Skin epidermis (tissue), 12 donors: ENCODE measurements around the gene SOX13.
A peak's percentile ranks its signal among the peaks of the same experiment; 100 is the strongest.
"Not testable (repeated sequence)": the region's sequence is repeated elsewhere in the genome, so short reads cannot be mapped to it uniquely, and the experiment has no call there.

Experiments used
- H3K27ac ChIP-seq, 21 experiments: fragments of 200-600 bp; sonication (generic) in 11 of 21; one replicate each; pipeline ENCODE4 v1.5.0; 2020; ENCODE audit warnings: mild to moderate bottlenecking in 3 of 21, inconsistent platforms in 2 of 21, moderate library complexity in 2 of 21
- H3K4me3 ChIP-seq, 7 experiments: fragments of 200-600 bp; sonication (generic) in 2 of 7; one replicate each; pipeline ENCODE4 v1.5.0; 2020; ENCODE audit warnings: inconsistent platforms in 2 of 7, mild to moderate bottlenecking in 2 of 7, moderate library complexity in 1 of 7

SOX13 gene

GRCh38 chr1:204081791-204082513, 9.0 kb downstream of the SOX13 start:
- no peak overlapping the region for H3K4me3 ChIP-seq
- H3K27ac ChIP-seq: peak overlapping the region in 8 of 21 experiments; percentile 29 to 77 (median 58)

DNA sequence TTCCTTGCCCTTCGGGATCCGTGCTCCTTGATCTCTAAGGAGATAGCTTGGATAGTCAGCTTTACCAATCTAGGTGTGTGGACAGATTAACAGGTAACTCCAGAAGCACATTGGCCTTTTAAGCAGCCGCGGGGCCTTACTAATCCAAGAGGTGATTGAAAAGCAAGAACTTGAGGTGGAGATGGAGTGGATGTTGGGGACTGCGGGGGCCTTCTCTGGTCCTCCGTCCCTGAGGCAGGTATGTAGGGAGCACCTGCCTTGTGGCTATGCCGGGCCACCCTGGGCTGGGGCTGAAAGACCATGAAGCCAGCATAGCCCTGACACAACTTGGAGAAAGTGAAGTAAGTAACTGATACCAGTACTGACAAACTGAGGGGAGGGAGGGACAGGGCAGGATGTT, 10.6 kb downstream of the SOX13 start:
- Histone ChIP-seq H3K27ac (peak overlapping the region in 10 of 21 experiments; percentile 11 to 82 (median 38)), H3K4me3 (no peak overlapping the region)

GRCh38 chr1:204084247-204084772, 11.4 kb downstream of the SOX13 start:
- peak overlapping the region in 11 of 21 experiments; percentile 19 to 82 (median 60) for H3K27ac ChIP-seq
- no peak overlapping the region for H3K4me3 ChIP-seq

- peak overlapping the region in 3 of 21 experiments; percentile 42 to 76 (median 45) for H3K27ac ChIP-seq
- no peak overlapping the region for H3K4me3 ChIP-seq
Measured at GRCh38 chr1:204085876-204086275, 13.0 kb downstream of the SOX13 start.

DNA sequence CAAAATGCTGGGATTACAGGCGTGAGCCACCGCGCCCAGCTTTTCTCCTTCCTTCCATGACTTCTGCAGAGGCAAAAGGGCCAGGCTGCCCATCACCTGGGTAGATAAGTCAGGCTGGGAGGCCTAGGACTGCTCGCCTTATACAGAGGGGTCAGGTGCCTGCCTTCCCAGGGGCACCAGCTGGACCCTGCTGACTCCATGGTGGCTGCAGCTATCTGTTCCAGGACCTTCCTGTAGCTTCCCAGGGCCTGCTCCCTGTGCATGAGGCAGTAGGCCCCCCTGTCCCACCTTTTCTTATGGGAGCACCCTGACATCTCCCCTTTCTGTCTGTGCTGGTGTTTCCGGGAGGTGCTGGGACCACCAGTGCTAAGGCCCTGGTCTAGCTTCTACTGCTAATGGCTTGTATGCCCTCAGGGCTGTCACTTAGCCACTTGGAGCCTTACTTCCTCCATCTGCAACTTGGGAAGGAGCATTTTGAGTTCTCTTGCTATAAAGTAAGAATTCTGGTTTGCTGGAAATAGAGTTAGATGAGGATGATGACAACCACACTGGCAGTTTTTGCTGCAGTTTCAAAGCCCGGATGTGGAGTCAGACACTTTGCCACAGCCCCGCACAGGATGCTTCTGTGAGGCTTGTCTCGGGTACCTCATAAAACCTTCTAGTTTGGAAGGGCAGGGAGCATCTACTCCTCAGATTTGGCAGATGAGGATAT, 14.4 kb downstream of the SOX13 start:
- Histone ChIP-seq H3K4me3 (no peak overlapping the region), H3K27ac (peak overlapping the region in 14 of 21 experiments; percentile 3 to 87 (median 65))

GRCh38 chr1:204087893-204088528, 15.1 kb downstream of the SOX13 start:
- peak overlapping the region in 14 of 21 experiments; percentile 25 to 87 (median 68) for H3K27ac ChIP-seq
- H3K4me3 ChIP-seq: no peak overlapping the region

GRCh38 chr1:204088596-204088995, 15.7 kb downstream of the SOX13 start:
- Histone ChIP-seq H3K4me3 (no peak overlapping the region), H3K27ac (peak overlapping the region in 16 of 21 experiments; percentile 4 to 87 (median 66))

- Histone ChIP-seq H3K27ac (peak overlapping the region in 16 of 21 experiments; percentile 4 to 87 (median 66)), H3K4me3 (no peak overlapping the region)
Measured at GRCh38 chr1:204089044-204089751, 16.3 kb downstream of the SOX13 start.

GRCh38 chr1:204090132-204090531, 17.2 kb downstream of the SOX13 start:
- peak overlapping the region in 7 of 21 experiments; percentile 25 to 83 (median 67) for H3K27ac ChIP-seq
- H3K4me3 ChIP-seq: not testable (repeated sequence)

- H3K4me3 ChIP-seq: no peak overlapping the region
- peak overlapping the region in 1 of 21 experiments; percentile 5 for H3K27ac ChIP-seq
Measured at GRCh38 chr1:204091066-204091465, 18.2 kb downstream of the SOX13 start.

DNA sequence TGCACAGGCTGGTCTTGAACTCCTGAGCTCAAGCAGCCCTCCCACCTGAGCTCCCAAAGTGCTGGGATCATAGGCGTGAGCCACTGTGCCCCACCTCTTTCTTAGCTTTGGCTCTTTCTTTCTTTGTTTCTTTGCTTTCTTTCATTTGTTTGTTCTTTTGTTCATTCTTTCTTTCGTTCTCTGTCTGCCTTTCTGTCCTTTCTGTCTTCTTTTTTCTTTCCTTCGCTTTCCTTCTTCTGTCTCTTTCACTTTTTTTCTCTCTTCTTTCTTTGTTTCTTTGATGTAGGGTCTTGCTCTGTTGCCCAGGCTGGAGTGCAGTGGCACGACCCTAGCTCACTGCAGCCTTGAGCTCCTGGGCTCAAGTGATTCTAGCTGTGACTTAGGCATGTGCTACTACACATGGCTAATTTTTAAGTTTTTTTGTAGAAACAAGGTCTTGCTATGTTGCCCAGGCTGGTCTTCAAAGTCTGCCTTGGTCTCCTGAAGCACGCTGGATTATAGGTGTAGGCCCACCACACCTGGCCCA, 18.9 kb downstream of the SOX13 start:
- Histone ChIP-seq H3K4me3 (no peak overlapping the region), H3K27ac (no peak overlapping the region)

DNA sequence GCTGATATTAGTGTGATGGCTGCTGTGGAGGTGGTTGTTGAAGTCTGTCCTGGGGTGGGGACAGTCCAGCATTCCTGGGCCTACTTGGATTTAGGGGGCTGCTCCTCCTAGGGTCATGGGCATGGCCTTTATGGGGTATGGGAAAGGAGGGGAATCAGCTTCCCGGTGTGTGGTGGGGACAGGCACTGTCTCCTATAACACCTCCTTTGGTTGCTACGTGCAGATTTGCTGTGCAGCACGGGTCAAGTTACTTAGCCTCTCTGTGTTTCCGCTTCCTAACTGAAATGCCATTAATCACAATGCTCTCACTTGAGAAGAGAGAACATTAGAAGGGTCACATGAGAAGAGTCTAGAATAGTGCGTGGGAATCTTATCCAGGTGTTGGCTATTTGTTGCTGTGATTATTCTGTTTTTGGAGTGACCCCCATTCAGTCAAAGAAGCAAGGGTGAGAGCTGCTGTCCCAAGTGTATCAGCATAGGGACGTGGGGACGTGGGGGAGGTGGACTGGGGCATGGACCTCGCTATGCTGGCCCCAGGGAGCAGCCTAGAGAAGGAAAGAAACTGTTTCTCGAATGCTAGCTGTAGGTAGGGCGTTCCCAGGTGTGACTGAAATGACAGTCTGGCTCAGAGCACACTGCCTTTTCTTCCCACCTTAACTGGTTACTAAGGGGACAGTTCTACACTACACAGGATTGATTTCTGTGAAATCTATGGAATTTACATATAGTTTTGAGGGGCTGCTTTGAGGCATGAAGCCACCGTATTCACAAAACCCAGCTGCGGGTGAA, 19.9 kb downstream of the SOX13 start:
- Histone ChIP-seq H3K4me3 (no peak overlapping the region), H3K27ac (no peak overlapping the region)

- Histone ChIP-seq H3K4me3 (no peak overlapping the region), H3K27ac (no peak overlapping the region)
Measured at GRCh38 chr1:204093421-204093717, 20.5 kb downstream of the SOX13 start.

DNA sequence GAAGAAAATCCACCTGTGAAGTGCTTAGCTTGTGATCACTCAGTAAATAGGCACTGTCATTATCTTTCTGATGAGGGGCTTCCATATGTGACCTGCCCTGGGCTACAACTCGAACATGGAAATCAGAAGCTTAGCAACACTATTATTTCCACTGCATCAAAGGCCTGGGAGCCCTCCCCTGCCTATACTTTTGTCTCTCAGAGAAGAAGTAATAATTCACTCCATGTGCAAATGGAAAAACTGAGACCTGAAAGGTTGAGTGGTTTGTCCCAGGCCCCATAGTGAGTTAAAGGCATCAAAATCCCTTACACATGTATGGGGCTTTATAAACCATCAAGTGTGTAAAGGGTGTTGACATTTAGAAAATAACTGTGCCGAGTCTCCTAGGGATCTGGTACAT, 20.9 kb downstream of the SOX13 start:
- H3K4me3 ChIP-seq: no peak overlapping the region
- no peak overlapping the region for H3K27ac ChIP-seq

DNA sequence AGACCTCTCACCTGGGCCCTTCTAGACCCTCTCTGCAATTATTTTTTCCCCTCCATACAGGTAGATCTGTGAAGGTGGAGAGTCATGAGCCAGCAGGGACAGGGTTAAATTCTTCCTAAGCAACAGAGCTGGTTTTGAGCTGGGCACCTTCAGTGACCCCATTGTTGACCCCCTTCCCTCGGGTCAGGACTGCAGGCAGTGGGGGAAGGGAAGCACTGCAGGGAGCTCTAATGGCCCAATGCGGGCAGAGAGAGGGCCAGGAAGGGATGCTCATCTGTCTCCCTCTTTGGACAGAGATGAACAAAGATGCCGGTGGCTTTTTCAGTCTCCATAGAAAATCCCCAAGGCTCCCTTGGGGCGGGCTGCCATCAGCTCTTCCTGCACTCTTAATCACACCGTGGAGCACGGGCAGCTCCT, 21.4 kb downstream of the SOX13 start:
- H3K4me3 ChIP-seq: no peak overlapping the region
- peak overlapping the region in 1 of 21 experiments; percentile 5 for H3K27ac ChIP-seq

GRCh38 chr1:204094856-204095634, 22.1 kb downstream of the SOX13 start:
- H3K27ac ChIP-seq: peak overlapping the region in 2 of 21 experiments; percentile 5 to 59
- H3K4me3 ChIP-seq: no peak overlapping the region

GRCh38 chr1:204096931-204097330, 24.0 kb downstream of the SOX13 start:
- Histone ChIP-seq H3K27ac (no peak overlapping the region), H3K4me3 (no peak overlapping the region)

- Histone ChIP-seq H3K27ac (no peak overlapping the region), H3K4me3 (no peak overlapping the region)
Measured at GRCh38 chr1:204098683-204099082, 25.8 kb downstream of the SOX13 start.
